Sigmoid colon (tissue), 4 donors: ENCODE data around the gene TBC1D8.

ENCODE experiments used
- CTCF ChIP-seq, 4 experiments: fragments of 450-650 bp in 3 of 4; fragments of 200-600 bp in 1 of 4; IDR thresholded peaks; one replicate each; pipeline ENCODE4 v1.5.1; 2016 to 2019; ENCODE audit warnings: antibody characterized with exemption in 4 of 4, mild to moderate bottlenecking in 3 of 4, moderate library complexity in 2 of 4
- POLR2A ChIP-seq, 2 donors: fragments of 450-650 bp; IDR thresholded peaks; one replicate each; pipeline ENCODE4 v1.6.1; 2016; ENCODE audit warnings: antibody characterized with exemption in 2 of 2, mild to moderate bottlenecking in 2 of 2, moderate library complexity in 2 of 2
- POLR2AphosphoS5 ChIP-seq, 4 donors: sonication (generic); formaldehyde crosslinking; IDR thresholded peaks; one replicate each; pipeline ENCODE4 v1.6.1; 2017; ENCODE audit warnings: antibody characterized with exemption in 4 of 4

GRCh38 chr2:101012706-101013181, 138.4 kb downstream of the TBC1D8 start:
- TF ChIP-seq CTCF (IDR thresholded peaks at IDR 0.05) (peak; percentile 62 to 81 (median 71)), POLR2AphosphoS5 (IDR thresholded peaks at IDR 0.05) (peak in 1 of 4 donors; percentile 12), POLR2A (IDR thresholded peaks at IDR 0.05) (no peak)
